A549 (cell line): ENCODE results near the gene PRPF31. TPM values are rescaled to one million over a fixed set of nuclear protein-coding genes. Genes with fewer than 3 reads are reported as not detected.

Experiments used
- ATAC-seq, 2 experiments: fragments of 200-7000 bp in 1 of 2; fragments of >200 bp in 1 of 2; cut with Nextera tagmentation in 1 of 2; cut with Tn5 transposase in 1 of 2; 3 replicates each; pipeline versions ENCODE4 v1.8.0 to v1.9.1; 2018 to 2020; ENCODE audit warnings: mild to moderate bottlenecking in 1 of 2, moderate library complexity in 1 of 2
- CTCF ChIA-PET: fragments of 300-600 bp; sonication (Branson Sonifier 250); formaldehyde crosslinking; extraction: SDS; loops from one replicate; lab custom pipeline; 2021; ENCODE audit warnings: antibody characterized with exemption, inconsistent platforms; lab: Yijun Ruan, JAX
- POLR2A ChIA-PET: fragments of 350-600 bp; formaldehyde crosslinking; extraction: SDS; loops from one replicate; lab custom pipeline; 2021; ENCODE audit warnings: antibody characterized with exemption, inconsistent platforms; lab: Yijun Ruan, JAX
- DNase-seq, 2 experiments: peaks; one replicate each; pipeline versions ENCODE4 v3.0.0 to v3.0.0-alpha.2; 2011 to 2016; ENCODE audit warnings: low read depth in 1 of 2, low spot score in 1 of 2
- FAIRE-seq: peaks from 2 replicates; lab custom pipeline; 2011; peaks lifted over from hg19 to GRCh38; lab: Jason Lieb, UNC
- H3K27ac ChIP-seq, 2 experiments: fragments of >200 bp; sonication (Bioruptor Twin); formaldehyde crosslinking; 3 replicates each; pipeline ENCODE4 v1.5.1; 2016 to 2017
- H3K4me1 ChIP-seq: fragments of >200 bp; sonication (Bioruptor Twin); formaldehyde crosslinking; 3 replicates; pipeline ENCODE4 v1.6.1; 2016
- H3K4me2 ChIP-seq: fragments of >200 bp; sonication (Bioruptor Twin); formaldehyde crosslinking; 3 replicates; pipeline ENCODE4 v1.6.1; 2016
- H3K4me3 ChIP-seq: fragments of >200 bp; sonication (Bioruptor Twin); formaldehyde crosslinking; 3 replicates; pipeline ENCODE4 v1.5.1; 2016
- H3K9me3 ChIP-seq: fragments of >200 bp; sonication (Bioruptor Twin); formaldehyde crosslinking; 3 replicates; pipeline ENCODE4 v1.6.1; 2016
- BCL3 ChIP-seq: fragments of >200 bp; sonication (Bioruptor Twin); formaldehyde crosslinking; IDR thresholded peaks from 3 replicates; pipeline ENCODE4 v1.6.1; 2016
- CBX2 ChIP-seq: fragments of 200-600 bp; sonication (generic); IDR thresholded peaks from 2 replicates; pipeline ENCODE4 v1.6.1; 2016; ENCODE audit warnings: low read depth, mild to moderate bottlenecking, borderline replicate concordance
- CEBPB ChIP-seq, 2 experiments: fragments of >200 bp in 1 of 2; sonication (Bioruptor Twin) in 1 of 2; formaldehyde crosslinking in 1 of 2; IDR thresholded peaks; 2 replicates each; pipeline ENCODE4 v1.6.1; 2012 to 2016
- CTCF ChIP-seq: fragments of >200 bp; sonication (Bioruptor Twin); formaldehyde crosslinking; IDR thresholded peaks from 3 replicates; pipeline ENCODE4 v1.5.1; 2016
- ELK1 ChIP-seq: fragments of 150-350 bp; IDR thresholded peaks from 2 replicates; pipeline ENCODE4 v1.6.1; 2014; ENCODE audit warnings: low read depth, mild to moderate bottlenecking, low read length
- ESRRA ChIP-seq: fragments of 150-350 bp; IDR thresholded peaks from 2 replicates; pipeline ENCODE4 v1.6.1; 2014; ENCODE audit warnings: mild to moderate bottlenecking, low read length, borderline replicate concordance
- FOSB ChIP-seq: fragments of 250-450 bp; sonication (Bioruptor Pico); IDR thresholded peaks from 2 replicates; pipeline ENCODE4 v1.5.0; 2020; ENCODE audit warnings: mild to moderate bottlenecking, moderate library complexity
- FOXS1 ChIP-seq: fragments of 250-450 bp; sonication (Bioruptor Pico); IDR thresholded peaks from 2 replicates; pipeline ENCODE4 v1.5.0; 2020; ENCODE audit warnings: mild to moderate bottlenecking, moderate library complexity
- HOXB13 ChIP-seq: fragments of 250-450 bp; sonication (Bioruptor Pico); IDR thresholded peaks from 2 replicates; pipeline ENCODE4 v1.5.0; 2020; ENCODE audit warnings: low read depth, mild to moderate bottlenecking, moderate library complexity
- JUN ChIP-seq, 2 experiments: fragments of >200 bp; sonication (Bioruptor Twin); formaldehyde crosslinking; IDR thresholded peaks; 2 replicates in 1 of 2; 3 replicates in 1 of 2; pipeline ENCODE4 v1.6.1; 2016 to 2017
- JUNB ChIP-seq: fragments of >200 bp; sonication (Bioruptor Twin); formaldehyde crosslinking; IDR thresholded peaks from 2 replicates; pipeline ENCODE4 v1.6.1; 2016
- KDM1A ChIP-seq: fragments of 200-600 bp; sonication (generic); IDR thresholded peaks from 2 replicates; pipeline ENCODE4 v1.6.1; 2016; ENCODE audit warnings: low read depth, mild to moderate bottlenecking
- KDM5A ChIP-seq: fragments of 200-600 bp; sonication (generic); IDR thresholded peaks from 2 replicates; pipeline ENCODE4 v1.6.1; 2016; ENCODE audit warnings: antibody characterized with exemption, mild to moderate bottlenecking
- MAFK ChIP-seq: fragments of 450-650 bp; IDR thresholded peaks from 2 replicates; pipeline ENCODE4 v1.6.1; 2014; ENCODE audit not compliant: partially characterized antibody
- MAZ ChIP-seq: fragments of 150-350 bp; IDR thresholded peaks from 2 replicates; pipeline ENCODE4 v1.6.1; 2014; ENCODE audit warnings: antibody characterized with exemption, low read depth, low read length, borderline replicate concordance
- MYC ChIP-seq: IDR thresholded peaks from 2 replicates; pipeline ENCODE4 v1.6.1; 2012; ENCODE audit warnings: mild to moderate bottlenecking, inconsistent platforms, low read length, improper control_type of control experiment, borderline replicate concordance
- NPAS2 ChIP-seq: fragments of 250-450 bp; sonication (Bioruptor Pico); IDR thresholded peaks from 2 replicates; pipeline ENCODE4 v1.8.0; 2022; ENCODE audit warnings: mild to moderate bottlenecking, moderate library complexity, borderline replicate concordance
- POLR2A ChIP-seq: IDR thresholded peaks from 2 replicates; pipeline ENCODE4 v1.6.1; 2012; ENCODE audit warnings: mild to moderate bottlenecking, low read length
- RARB ChIP-seq: fragments of 250-450 bp; sonication (Bioruptor Pico); IDR thresholded peaks from 2 replicates; pipeline ENCODE4 v1.8.0; 2021; ENCODE audit warnings: mild to moderate bottlenecking, moderate library complexity
- RFX5 ChIP-seq: fragments of 450-650 bp; IDR thresholded peaks from 2 replicates; pipeline ENCODE4 v1.7.1; 2014; ENCODE audit warnings: antibody characterized with exemption, mild to moderate bottlenecking, moderate library complexity
- SMC3 ChIP-seq: fragments of >200 bp; sonication (Bioruptor Twin); formaldehyde crosslinking; IDR thresholded peaks from 3 replicates; pipeline ENCODE4 v1.6.1; 2018; ENCODE audit warnings: inconsistent platforms
- TFCP2L1 ChIP-seq: fragments of 250-450 bp; sonication (Bioruptor Pico); IDR thresholded peaks from 2 replicates; pipeline ENCODE4 v1.5.0; 2021; ENCODE audit warnings: mild to moderate bottlenecking
- ZC3H11A ChIP-seq: fragments of 450-650 bp; IDR thresholded peaks from 2 replicates; pipeline ENCODE4 v1.6.1; 2014; ENCODE audit warnings: antibody characterized with exemption, mild to moderate bottlenecking
- WGBS: methylation state at CpG from one replicate; pipeline ENCODE4 v1.1.6; 2017; ENCODE audit errors: missing lambda C conversion rate; 5-methylcytosine and 5-hydroxymethylcytosine counted together
- polyA plus RNA-seq, 4 experiments: library from polyadenylated mRNA; depleted of rRNA in 3 of 4; stranded (reverse); fragments of >200 nt; fragmentation: RNase III in 1 of 4; extraction: RNeasy Plus Mini Kit Qiagen cat#74134 plus additional on column Dnase treatment in 1 of 4; gene quantifications; 2 replicates in 3 of 4; 3 replicates in 1 of 4; pipeline ENCODE4 v1.2.3, GENCODE V29; 2011 to 2017

Gene PRPF31
- polyA plus RNA-seq, 2 of the 4 experiments (the other 2 are of a cell fraction), result 69.8 to 169 TPM

GRCh38 chr19:54148158-54148557 lies 32.6 kb downstream of the PRPF31 start:
- CTCF ChIA-PET, result interaction anchor here (1.4 to 4.4 kb wide), 3 partner anchors 9 to 20 kb away, joined by 3 to 24 read pairs (median 8); partner anchors contain the start of gene LENG1
- FAIRE-seq, result no peak
- Histone ChIP-seq H3K4me1 (no peaks in the 10 kb centered on the region), H3K4me2 (no peak overlapping the region), H3K4me3 (no peak overlapping the region), H3K9me3 (no peaks in the 10 kb centered on the region), H3K27ac (no peak overlapping the region)
- no peak for DNase-seq
- POLR2A ChIA-PET, result interaction anchor here (0.9 to 5.5 kb wide), 3 partner anchors 10 to 11 kb away, joined by 3 to 36 read pairs (median 6); partner anchors contain the start of genes CNOT3 and LENG1
- no peak for TF ChIP-seq ZC3H11A
- no peak for TF ChIP-seq POLR2A
- TF ChIP-seq KDM1A, result no peak
- TF ChIP-seq ELK1, result no peak
- TF ChIP-seq CBX2, result no peak
- TF ChIP-seq BCL3, result no peak
- TF ChIP-seq MAZ, result no peak
- no peak for TF ChIP-seq SMC3
- no peak for TF ChIP-seq CEBPB (IDR thresholded peaks at IDR 0.05)
- no peak for TF ChIP-seq KDM5A
- TF ChIP-seq RFX5, result no peak
- no peak for TF ChIP-seq RARB (CRISPR knock-in tag)
- TF ChIP-seq FOXS1 (CRISPR knock-in tag), result no peak
- TF ChIP-seq JUN (IDR thresholded peaks at IDR 0.05), result no peak
- TF ChIP-seq TFCP2L1 (CRISPR knock-in tag), result no peak
- no peak for TF ChIP-seq JUNB
- 94% methylated on average over 13 of the region's 19 CpGs for WGBS
- no peak for ATAC-seq

- TF ChIP-seq ESRRA (no peak), RARB (CRISPR knock-in tag) (no peak), HOXB13 (CRISPR knock-in tag) (no peak), BCL3 (no peak), FOSB (CRISPR knock-in tag) (no peak), MAFK (no peak), MYC (no peak), NPAS2 (CRISPR knock-in tag) (no peak), CTCF (no peak), TFCP2L1 (CRISPR knock-in tag) (no peak), POLR2A (no peak)
- FAIRE-seq, result no peak
- no peak for ATAC-seq
- Histone ChIP-seq H3K9me3 (no peaks in the 10 kb centered on the region), H3K4me2 (no peak overlapping the region), H3K4me3 (no peak overlapping the region), H3K4me1 (no peaks in the 10 kb centered on the region), H3K27ac (no peak overlapping the region)
- CTCF ChIA-PET, result interaction anchor here (0.9 to 4.9 kb wide), 7 partner anchors 8 to 44 kb away, joined by 3 to 25 read pairs (median 8); partner anchors contain the start of genes CNOT3 and LENG1
- POLR2A ChIA-PET, result interaction anchor here (2.7 to 5.5 kb wide), 2 partner anchors 10 to 12 kb away, joined by 16 to 36 read pairs; partner anchors contain the start of genes CNOT3 and LENG1
- WGBS, result 92% methylated on average over 12 of the region's 12 CpGs
- DNase-seq, result no peak
Measured at GRCh38 chr19:54149021-54149812, 33.7 kb downstream of the PRPF31 start.
